ENCODE measurements around the gene TMBIM4.

The TMBIM4 gene

GRCh38 chr12:66164349-66164821, 5.4 kb downstream of the TMBIM4 start:
- peak overlapping the region; percentile 33 for H3K27ac Mint-ChIP-seq
- peaks cover 84% of the 10 kb centered on the region for H3K4me1 Mint-ChIP-seq
- no peak overlapping the region for H3K4me3 Mint-ChIP-seq
- H3K36me3 Mint-ChIP-seq, result peaks cover 40% of the 10 kb centered on the region
- H3K9me3 Mint-ChIP-seq, result peaks cover 6% of the 10 kb centered on the region
- no peaks in the 10 kb centered on the region for H3K27me3 Mint-ChIP-seq

GRCh38 chr12:66163289-66163688, 6.5 kb downstream of the TMBIM4 start:
- Mint-ChIP-seq H3K4me1 (peaks cover 84% of the 10 kb centered on the region), H3K27ac (peak overlapping the region; percentile 3), H3K4me3 (no peak overlapping the region), H3K27me3 (no peaks in the 10 kb centered on the region), H3K36me3 (peaks cover 39% of the 10 kb centered on the region), H3K9me3 (no peaks in the 10 kb centered on the region)

DNA sequence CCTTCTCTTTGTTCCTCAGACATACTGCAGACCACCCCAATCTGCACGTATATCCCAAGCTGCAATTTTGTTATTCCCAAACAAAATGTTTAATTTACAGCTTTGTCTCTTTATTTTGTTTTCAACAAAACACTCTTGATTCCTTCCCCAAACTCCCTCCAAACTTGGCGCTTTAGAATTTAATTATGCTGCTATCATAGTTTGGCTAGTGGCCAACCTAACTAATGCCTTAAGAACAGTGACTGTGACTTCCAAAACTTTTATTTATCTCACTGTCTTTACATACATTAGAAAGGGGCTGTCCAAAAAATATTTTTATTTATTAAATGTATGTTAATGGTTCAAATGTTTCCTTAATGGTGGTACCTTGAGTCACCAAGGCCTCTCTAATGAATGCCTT, 7.1 kb downstream of the TMBIM4 start:
- Mint-ChIP-seq H3K27me3 (no peaks in the 10 kb centered on the region), H3K36me3 (peaks cover 38% of the 10 kb centered on the region), H3K9me3 (no peaks in the 10 kb centered on the region), H3K27ac (no peak overlapping the region), H3K4me1 (peaks cover 81% of the 10 kb centered on the region), H3K4me3 (no peak overlapping the region)

DNA sequence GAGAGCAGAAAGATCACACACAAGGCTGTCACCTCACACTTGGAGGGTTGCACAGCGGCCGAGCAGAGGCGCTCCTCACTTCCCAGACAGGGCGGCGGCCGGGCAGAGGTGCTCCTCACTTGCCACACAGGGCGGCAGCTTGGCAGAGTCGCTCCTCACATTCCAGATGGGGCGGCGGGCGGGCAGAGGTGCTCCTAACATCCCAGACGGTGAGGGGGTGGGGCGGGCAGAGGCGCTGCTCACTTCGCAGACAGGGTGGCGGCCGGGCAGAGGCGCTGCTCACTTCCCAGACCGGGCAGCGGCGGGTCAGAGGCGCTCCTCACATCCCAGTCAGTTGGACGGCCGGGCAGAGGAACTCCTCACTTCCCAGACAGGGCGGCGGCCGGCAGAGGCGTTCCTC, 9.1 kb downstream of the TMBIM4 start:
- H3K9me3 Mint-ChIP-seq, result no peaks in the 10 kb centered on the region
- peaks cover 82% of the 10 kb centered on the region for H3K4me1 Mint-ChIP-seq
- peaks cover 25% of the 10 kb centered on the region for H3K36me3 Mint-ChIP-seq
- H3K27me3 Mint-ChIP-seq, result no peaks in the 10 kb centered on the region
- H3K27ac Mint-ChIP-seq, result no peak overlapping the region
- no peak overlapping the region for H3K4me3 Mint-ChIP-seq

DNA sequence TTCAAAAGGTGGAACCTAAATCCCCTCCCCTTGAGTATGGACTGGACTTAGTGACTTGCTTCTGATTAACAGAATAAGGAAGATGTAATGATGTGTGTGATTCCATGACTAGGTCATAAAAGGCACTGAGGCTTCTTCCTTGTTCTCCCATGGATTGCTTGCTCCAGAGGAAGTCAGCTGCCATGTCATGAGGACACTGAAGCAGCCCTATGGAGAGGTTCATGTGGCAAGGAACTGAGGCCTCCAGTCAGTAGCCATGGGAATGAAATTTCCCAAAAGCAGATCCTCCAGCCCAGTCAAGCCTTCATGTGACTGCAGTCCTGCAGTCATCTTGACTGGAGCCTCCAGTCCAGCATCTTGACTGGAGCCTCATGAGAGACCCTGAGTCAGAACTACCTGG, 10.7 kb downstream of the TMBIM4 start:
- H3K9me3 Mint-ChIP-seq, result no peaks in the 10 kb centered on the region
- peaks cover 15% of the 10 kb centered on the region for H3K36me3 Mint-ChIP-seq
- H3K4me1 Mint-ChIP-seq, result peaks cover 82% of the 10 kb centered on the region
- no peak overlapping the region for H3K4me3 Mint-ChIP-seq
- no peak overlapping the region for H3K27ac Mint-ChIP-seq
- H3K27me3 Mint-ChIP-seq, result no peaks in the 10 kb centered on the region

DNA sequence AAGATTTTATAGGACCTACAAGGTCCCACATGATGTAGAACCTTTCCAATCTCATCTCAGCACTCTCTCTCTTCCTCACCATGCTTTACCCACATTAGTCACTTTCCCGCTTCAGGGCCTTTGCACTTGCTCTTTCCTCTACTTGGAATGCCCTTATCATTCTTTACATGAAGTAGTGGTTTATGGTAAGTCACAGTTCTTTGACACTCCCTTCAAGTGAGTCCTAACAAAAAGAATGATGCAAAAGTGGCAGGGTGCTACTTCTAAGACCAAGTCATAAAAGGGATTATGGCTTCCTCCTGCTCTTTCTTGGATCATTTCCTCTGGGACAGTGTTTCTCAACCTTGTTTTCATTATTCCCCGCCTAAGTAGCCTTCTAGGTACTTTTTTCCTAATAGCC, 13.1 kb downstream of the TMBIM4 start:
- H3K27me3 Mint-ChIP-seq, result no peaks in the 10 kb centered on the region
- peak overlapping the region; percentile 63 for H3K27ac Mint-ChIP-seq
- H3K9me3 Mint-ChIP-seq, result no peaks in the 10 kb centered on the region
- H3K4me1 Mint-ChIP-seq, result peaks cover 76% of the 10 kb centered on the region
- H3K36me3 Mint-ChIP-seq, result peaks cover 16% of the 10 kb centered on the region
- H3K4me3 Mint-ChIP-seq, result no peak overlapping the region

DNA sequence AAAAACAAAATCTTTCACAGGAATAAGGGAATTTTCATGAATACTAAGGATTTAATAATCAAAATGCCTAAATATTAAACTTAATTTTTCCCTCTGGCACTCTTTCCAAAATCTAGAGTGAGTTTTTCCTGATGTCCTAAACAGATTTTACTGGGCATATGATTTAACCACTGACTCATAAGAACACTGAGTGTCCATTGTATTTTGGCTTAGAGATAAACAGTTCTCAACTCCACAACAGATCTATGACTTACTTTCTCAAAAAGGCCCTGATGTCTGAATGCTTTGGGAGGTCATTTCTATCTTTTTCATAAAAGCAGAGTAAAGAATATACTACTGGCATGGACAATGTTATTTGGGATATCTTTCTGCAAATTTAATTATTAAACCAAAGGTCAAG, 15.0 kb downstream of the TMBIM4 start:
- Mint-ChIP-seq H3K27ac (peak overlapping the region; percentile 35), H3K4me1 (peaks cover 76% of the 10 kb centered on the region), H3K4me3 (no peak overlapping the region), H3K27me3 (no peaks in the 10 kb centered on the region), H3K36me3 (peaks cover 13% of the 10 kb centered on the region), H3K9me3 (no peaks in the 10 kb centered on the region)

- Mint-ChIP-seq H3K4me3 (no peak overlapping the region), H3K36me3 (peaks cover 9% of the 10 kb centered on the region), H3K27ac (peak overlapping the region; percentile 65), H3K9me3 (no peaks in the 10 kb centered on the region), H3K4me1 (peaks cover 66% of the 10 kb centered on the region), H3K27me3 (no peaks in the 10 kb centered on the region)
Observed at GRCh38 chr12:66152732-66153131, 17.1 kb downstream of the TMBIM4 start.

DNA sequence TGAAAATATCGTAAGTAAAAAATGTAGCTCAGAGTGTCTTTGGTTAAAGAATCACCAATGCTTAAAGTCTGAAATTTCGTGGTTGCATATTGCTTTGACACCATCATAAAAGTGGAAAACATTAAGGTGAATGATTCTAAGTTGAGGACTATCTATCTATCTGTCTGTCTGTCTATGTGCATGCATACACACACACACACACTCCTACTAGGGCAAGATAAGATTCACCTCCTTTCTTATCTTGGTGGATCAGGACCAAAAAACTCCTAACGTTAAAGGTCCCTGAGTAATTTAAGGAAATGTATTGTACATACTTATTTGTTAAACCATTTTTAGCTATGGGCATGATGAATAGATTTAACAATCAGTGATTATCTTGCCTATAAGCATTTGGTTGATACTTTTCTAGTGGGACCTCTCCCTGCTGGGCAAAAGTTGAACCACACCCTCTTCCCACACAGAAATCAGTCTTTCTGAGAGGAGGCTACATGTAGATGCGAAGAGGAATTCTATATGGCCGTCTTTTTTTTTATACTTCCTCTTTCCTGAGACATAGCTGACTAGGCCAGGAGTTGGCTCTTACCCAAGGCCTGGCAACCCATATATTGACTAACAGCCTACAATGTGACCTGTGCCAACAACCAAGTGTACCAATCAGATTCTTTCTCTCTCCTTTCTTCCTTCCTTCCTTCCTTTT, 19.9 kb downstream of the TMBIM4 start:
- no peaks in the 10 kb centered on the region for H3K9me3 Mint-ChIP-seq
- no peaks in the 10 kb centered on the region for H3K27me3 Mint-ChIP-seq
- no peak overlapping the region for H3K4me3 Mint-ChIP-seq
- peaks cover 53% of the 10 kb centered on the region for H3K4me1 Mint-ChIP-seq
- peaks cover 9% of the 10 kb centered on the region for H3K36me3 Mint-ChIP-seq
- H3K27ac Mint-ChIP-seq, result no peak overlapping the region

GRCh38 chr12:66144791-66145754, 24.7 kb downstream of the TMBIM4 start:
- peaks cover 40% of the 10 kb centered on the region for H3K36me3 Mint-ChIP-seq
- H3K4me3 Mint-ChIP-seq, result no peak overlapping the region
- peaks cover 34% of the 10 kb centered on the region for H3K4me1 Mint-ChIP-seq
- H3K27me3 Mint-ChIP-seq, result no peaks in the 10 kb centered on the region
- H3K27ac Mint-ChIP-seq, result peak overlapping the region; percentile 94
- peaks cover 5% of the 10 kb centered on the region for H3K9me3 Mint-ChIP-seq

DNA sequence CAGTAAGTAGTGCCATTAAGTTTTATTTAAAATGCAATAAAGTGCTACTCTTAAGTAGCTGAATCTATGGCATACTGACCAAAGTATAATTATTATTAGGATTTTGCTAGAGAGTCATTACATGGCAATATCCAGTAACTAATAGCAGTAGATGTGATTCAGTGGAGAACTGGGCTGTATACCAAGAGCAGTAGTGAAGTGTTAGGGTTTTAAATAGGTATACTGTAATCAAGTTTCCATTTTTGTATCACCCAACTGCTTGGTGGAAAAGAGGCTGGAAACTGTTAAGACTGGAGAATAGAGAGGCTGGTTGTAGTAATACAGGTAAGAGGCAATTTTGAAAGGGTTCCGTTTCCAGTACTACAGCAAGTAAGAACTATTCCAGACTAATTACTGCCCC, 25.9 kb downstream of the TMBIM4 start:
- Mint-ChIP-seq H3K9me3 (peaks cover 6% of the 10 kb centered on the region), H3K4me1 (peaks cover 36% of the 10 kb centered on the region), H3K27me3 (no peaks in the 10 kb centered on the region), H3K27ac (peak overlapping the region; percentile 12), H3K4me3 (no peak overlapping the region), H3K36me3 (peaks cover 48% of the 10 kb centered on the region)

GRCh38 chr12:66142826-66143225, 27.0 kb downstream of the TMBIM4 start:
- Mint-ChIP-seq H3K27me3 (no peaks in the 10 kb centered on the region), H3K36me3 (peaks cover 46% of the 10 kb centered on the region), H3K27ac (no peak overlapping the region), H3K9me3 (peaks cover 6% of the 10 kb centered on the region), H3K4me1 (peaks cover 31% of the 10 kb centered on the region), H3K4me3 (no peak overlapping the region)

DNA sequence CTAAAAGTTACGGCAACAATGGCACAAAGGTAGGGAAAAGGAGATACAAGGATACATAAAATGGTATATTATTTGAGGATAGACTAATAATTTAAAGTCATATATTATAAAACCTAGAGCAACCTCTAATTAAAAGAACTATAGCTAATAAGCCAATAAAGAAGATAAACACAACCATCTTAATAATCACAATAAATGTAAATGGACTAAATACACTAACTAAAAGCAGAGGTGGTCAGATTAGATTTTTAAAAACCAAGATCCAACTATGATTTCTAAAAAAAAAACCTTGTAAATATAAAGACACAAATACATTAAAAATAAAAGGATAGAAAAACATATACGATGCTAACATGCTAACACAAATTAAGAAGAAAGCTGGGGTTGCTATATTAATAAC, 28.5 kb downstream of the TMBIM4 start:
- H3K36me3 Mint-ChIP-seq, result peaks cover 48% of the 10 kb centered on the region

GRCh38 chr12:66140731-66141130, 29.1 kb downstream of the TMBIM4 start:
- H3K9me3 Mint-ChIP-seq, result peaks cover 6% of the 10 kb centered on the region
- H3K4me1 Mint-ChIP-seq, result peaks cover 25% of the 10 kb centered on the region
- H3K36me3 Mint-ChIP-seq, result peaks cover 51% of the 10 kb centered on the region
- no peak overlapping the region for H3K4me3 Mint-ChIP-seq
- H3K27me3 Mint-ChIP-seq, result no peaks in the 10 kb centered on the region
- H3K27ac Mint-ChIP-seq, result no peak overlapping the region

More for the DNA sequence above, 28.5 kb downstream of the TMBIM4 start:
- H3K9me3 Mint-ChIP-seq, result peaks cover 6% of the 10 kb centered on the region
- H3K4me1 Mint-ChIP-seq, result peaks cover 31% of the 10 kb centered on the region
- no peak overlapping the region for H3K4me3 Mint-ChIP-seq
- no peak overlapping the region for H3K27ac Mint-ChIP-seq
- no peaks in the 10 kb centered on the region for H3K27me3 Mint-ChIP-seq

DNA sequence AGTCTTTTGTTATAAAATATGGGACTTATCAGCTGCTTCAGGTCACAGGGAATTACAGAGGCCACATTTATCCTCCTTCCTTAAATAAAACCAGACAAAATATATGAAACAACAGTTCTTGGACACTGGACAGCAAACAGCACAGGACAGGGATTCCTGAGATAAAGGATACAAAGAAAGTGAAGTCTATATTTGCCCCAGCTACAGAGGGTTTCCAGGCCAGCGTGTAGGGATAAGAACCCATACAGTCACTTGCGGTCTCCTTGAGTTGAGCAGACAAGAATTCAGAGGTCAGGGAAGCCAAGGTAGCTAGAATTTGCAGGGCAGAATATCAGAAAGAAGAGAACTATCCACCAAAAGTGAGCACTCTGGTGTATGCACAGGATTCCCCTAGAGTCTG, 30.5 kb downstream of the TMBIM4 start:
- Mint-ChIP-seq H3K36me3 (peaks cover 46% of the 10 kb centered on the region), H3K9me3 (peaks cover 6% of the 10 kb centered on the region), H3K27me3 (no peaks in the 10 kb centered on the region), H3K27ac (peak overlapping the region; percentile 51), H3K4me3 (no peak overlapping the region), H3K4me1 (peaks cover 13% of the 10 kb centered on the region)

GRCh38 chr12:66137937-66138336, 31.9 kb downstream of the TMBIM4 start:
- Mint-ChIP-seq H3K36me3 (peaks cover 38% of the 10 kb centered on the region), H3K4me1 (peaks cover 7% of the 10 kb centered on the region), H3K9me3 (peaks cover 6% of the 10 kb centered on the region), H3K27ac (no peak overlapping the region), H3K27me3 (no peaks in the 10 kb centered on the region), H3K4me3 (no peak overlapping the region)
